Spleen (tissue), 7 donors: ENCODE measurements around the gene ADCY1.

Source experiments
- CTCF ChIP-seq, 11 experiments: fragments of 200-600 bp in 7 of 11; fragments of 450-650 bp in 4 of 11; sonication (generic) in 4 of 11; IDR thresholded peaks in 8 of 11; conservative IDR thresholded peaks in 3 of 11; 1 replicate in 7 of 11; 2 replicates in 4 of 11; pipeline versions ENCODE4 v1.4.0 to v1.8.0; 2016 to 2021; ENCODE audit warnings: antibody characterized with exemption in 11 of 11, inconsistent platforms in 4 of 11, mild to moderate bottlenecking in 1 of 11
- POLR2A ChIP-seq, 3 donors: fragments of 450-650 bp; IDR thresholded peaks; one replicate each; pipeline ENCODE4 v1.5.1; 2017; ENCODE audit warnings: antibody characterized with exemption in 3 of 3, mild to moderate bottlenecking in 1 of 3
- POLR2AphosphoS5 ChIP-seq, 3 donors: sonication (generic); formaldehyde crosslinking; IDR thresholded peaks; one replicate each; pipeline ENCODE4 v1.5.1; 2017; ENCODE audit warnings: antibody characterized with exemption in 3 of 3
- donor health status: DM: no; HTN: no; CAD: no; lungs with moderate emphysema.
- donor health status: DM: no; HTN: no; CAD: no.
- donor health status: DM: no; HTN: no; CAD: no.

GRCh38 chr7:45712057-45712689, 138.0 kb downstream of the ADCY1 start:
- no peak for TF ChIP-seq CTCF (IDR thresholded peaks at IDR 0.05 in 8 of 11, conservative IDR thresholded peaks at IDR 0.05 in 3 of 11)
- TF ChIP-seq POLR2A (IDR thresholded peaks at IDR 0.05) = no peak
- no peak for TF ChIP-seq POLR2AphosphoS5 (IDR thresholded peaks at IDR 0.05)
